Measurements from ENCODE around the gene HPRT1. TPM values are rescaled to one million over a fixed set of nuclear protein-coding genes. Genes with fewer than 3 reads are reported as not detected.
"Not testable (repeated sequence)": the region's sequence is repeated elsewhere in the genome, so short reads cannot be mapped to it uniquely, and the experiment has no call there.

Gene HPRT1
- 10 to 100 TPM; 19.5 to 30.7 TPM for total RNA-seq
- long read RNA-seq, partial matches to known transcripts = 1 of 4 reads
- long read RNA-seq, other reads (novel, unspliced or antisense) = 1 of 4 reads

- intact Hi-C loops (cut with DNase I) = no loop called here
- peak; percentile 88 for DNase-seq
- ATAC-seq = peak; percentile 99
Observed at GRCh38 chrX:134460005-134460861, at the start of gene HPRT1. HPRT1 (plus strand) TSS chrX:134460165; CDS start chrX:134460312, 147 bp downstream.

DNA sequence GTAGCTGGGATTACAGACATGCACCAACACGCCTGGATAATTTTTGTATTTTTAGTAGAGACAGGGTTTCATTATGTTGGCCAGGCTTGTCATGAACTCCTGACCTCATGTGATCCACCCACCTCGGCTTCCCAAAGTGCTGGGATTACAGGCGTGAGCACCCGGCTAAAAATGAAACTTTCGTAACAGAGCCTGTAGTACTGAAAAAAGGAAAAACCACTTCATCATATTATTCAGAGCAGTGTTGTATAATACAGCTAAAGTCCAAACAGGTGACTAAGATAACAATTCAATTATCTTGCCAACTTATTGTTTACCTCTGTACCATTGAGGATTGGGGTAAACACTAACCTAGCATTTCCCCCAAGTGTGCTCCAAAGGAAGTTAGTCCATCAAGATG is 43.9 kb upstream of the HPRT1 start:
- ATAC-seq = no peak
- intact Hi-C loops (cut with DNase I) = no loop called here
- no peak for DNase-seq

DNA sequence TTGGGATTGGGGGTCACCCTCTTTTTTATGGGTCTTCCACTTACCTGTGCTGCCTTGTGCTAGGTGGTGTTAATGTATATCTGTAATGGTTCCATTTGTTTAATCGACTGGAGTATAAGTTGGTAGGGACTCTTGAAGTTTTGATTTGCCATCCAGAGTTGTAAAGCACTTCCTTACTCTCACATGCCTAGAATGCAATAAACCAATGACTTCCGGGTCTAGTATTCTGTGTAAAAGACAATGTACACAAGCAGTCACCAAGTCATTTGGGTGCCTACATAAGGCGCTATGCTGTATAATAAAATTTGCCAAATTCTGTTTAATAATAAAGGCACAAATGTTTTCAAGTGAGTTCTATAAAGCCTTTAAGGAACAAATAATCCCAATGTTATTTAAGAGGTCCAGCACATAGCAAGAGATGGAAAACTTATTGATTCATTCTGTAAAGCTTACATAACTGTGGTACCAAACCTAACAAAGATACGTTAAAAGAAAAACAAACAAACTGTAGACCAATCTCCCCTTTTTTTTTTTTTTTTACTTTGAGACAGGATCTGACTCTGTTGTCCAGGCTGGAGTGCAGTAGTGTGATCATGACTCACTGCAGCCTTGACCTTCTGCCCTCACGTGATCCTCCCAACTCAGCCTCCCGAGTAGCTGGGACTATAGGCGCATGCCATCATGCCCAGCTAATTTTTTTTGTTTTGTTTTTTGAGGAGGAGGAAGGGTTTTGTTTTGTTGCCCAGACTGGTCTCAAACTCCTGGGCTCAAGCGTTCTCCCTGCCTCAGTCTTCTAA is 41.5 kb upstream of the HPRT1 start:
- ATAC-seq = no peak
- DNase-seq = no peak
- intact Hi-C loops (cut with DNase I) = no loop called here

DNA sequence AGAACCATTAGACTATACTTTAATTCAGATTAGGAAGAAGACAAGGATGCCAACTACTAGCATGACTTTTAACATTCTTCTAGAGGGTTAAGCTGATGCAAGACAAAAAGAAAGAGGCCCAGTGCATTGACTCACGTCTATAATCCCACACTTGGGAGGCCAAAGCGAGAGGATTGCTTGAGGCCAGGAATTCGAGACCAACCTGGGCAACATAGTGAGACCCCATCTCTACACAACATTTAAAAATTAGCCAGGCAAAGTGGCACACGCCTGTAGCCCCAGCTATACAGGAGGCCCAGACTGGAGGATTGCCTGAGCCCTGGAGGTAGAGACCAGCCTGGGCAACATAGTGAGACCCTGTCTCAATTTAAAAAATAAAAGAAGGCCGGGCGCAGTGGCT is 40.2 kb upstream of the HPRT1 start:
- no peak for DNase-seq
- intact Hi-C loops (cut with DNase I) = no loop called here
- ATAC-seq = no peak

GRCh38 chrX:134423606-134424005 is 36.4 kb upstream of the HPRT1 start:
- intact Hi-C loops (cut with DNase I) = no loop called here
- no peak for DNase-seq
- ATAC-seq = no peak

DNA sequence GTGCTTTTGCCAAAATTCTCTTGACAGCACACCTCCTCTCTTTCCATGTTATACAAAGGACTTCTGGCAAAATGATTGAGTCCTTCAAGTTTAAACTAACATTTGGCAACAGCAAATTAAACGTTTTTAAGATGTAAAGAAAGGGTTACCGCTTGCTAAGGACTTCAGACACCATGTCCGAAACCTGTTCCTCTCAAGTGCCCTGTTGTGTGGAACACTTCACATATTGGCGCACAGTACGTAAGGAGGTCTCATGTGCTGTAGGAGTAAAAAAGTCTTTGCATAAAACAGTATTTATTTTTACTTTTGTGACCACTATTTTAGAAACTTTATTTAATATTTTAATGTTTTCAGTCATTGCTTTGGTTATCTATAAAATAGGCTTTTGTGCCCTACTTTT is 33.7 kb upstream of the HPRT1 start:
- DNase-seq (no peak), ATAC-seq (no peak)
- intact Hi-C loops (cut with DNase I) = no loop called here

DNA sequence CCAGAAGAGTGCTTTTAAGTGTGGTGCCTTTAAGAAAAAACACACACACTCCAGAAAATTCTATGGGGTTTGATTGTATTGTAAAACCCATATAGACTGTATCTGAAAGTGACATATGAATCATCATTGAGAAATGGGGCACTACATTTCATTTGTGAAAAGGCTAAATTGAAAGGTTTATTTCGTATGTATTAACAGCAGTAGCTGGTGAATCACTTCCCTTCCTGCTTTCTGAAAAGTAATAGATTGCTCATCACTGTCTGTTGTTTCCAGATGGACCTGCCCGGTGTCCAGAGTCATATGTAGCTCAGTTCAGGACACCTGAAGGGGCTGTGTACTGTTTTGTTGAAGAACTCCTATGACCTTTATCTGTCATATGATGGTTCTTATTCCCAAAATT is 28.1 kb upstream of the HPRT1 start:
- DNase-seq (no peak), ATAC-seq (no peak)
- intact Hi-C loops (cut with DNase I) = no loop called here

- DNase-seq (no peak), ATAC-seq (no peak)
- intact Hi-C loops (cut with DNase I) = no loop called here
Observed at GRCh38 chrX:134435894-134436293, 24.1 kb upstream of the HPRT1 start.

- DNase-seq (no peak), ATAC-seq (no peak)
- intact Hi-C loops (cut with DNase I) = no loop called here
Observed at GRCh38 chrX:134443020-134443419, 16.9 kb upstream of the HPRT1 start.

DNA sequence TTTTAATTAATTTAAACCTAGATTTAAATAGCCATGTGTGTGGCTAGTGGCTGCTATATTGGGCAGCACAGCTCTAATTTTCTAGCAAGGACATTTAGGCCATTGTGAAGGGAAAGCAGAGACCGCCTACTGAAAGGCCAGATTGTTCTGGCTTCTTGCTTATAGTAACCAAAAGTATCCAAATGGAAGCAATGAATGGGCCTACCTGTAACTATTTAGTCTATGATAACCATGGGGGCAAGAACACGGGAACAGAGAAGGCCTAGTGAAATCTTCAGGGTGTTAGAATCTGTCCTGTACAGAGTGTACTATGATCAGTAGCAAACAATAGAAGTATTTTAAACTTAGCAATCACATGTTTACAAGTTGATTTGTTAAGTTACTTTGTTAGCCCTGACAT is 16.5 kb upstream of the HPRT1 start:
- no peak for DNase-seq
- intact Hi-C loops (cut with DNase I) = no loop called here
- no peak for ATAC-seq

GRCh38 chrX:134444681-134445080 is 15.3 kb upstream of the HPRT1 start:
- ATAC-seq (no peak), DNase-seq (no peak)
- intact Hi-C loops (cut with DNase I) = no loop called here

- DNase-seq = no peak
Observed at GRCh38 chrX:134452596-134452995, 7.4 kb upstream of the HPRT1 start.

DNA sequence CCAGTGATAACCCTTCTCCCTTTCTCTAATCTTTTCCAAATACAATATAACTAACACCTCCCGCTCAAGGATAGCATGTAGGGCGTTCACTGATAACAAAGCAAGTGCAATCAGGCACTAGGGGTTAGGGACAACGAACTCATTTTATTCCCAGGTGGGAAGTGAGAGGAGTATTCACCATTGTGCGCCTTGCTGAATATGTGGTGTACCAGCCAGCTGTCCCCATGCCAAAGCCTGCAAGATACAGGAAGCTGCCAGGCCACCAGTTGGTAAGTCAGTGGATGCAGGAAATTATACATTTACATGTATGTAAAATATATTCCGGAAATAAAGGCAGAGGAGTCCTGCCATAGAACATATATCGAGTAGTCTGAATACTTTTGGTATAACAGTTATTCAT is 6.3 kb upstream of the HPRT1 start:
- intact Hi-C loops (cut with DNase I) = no loop called here
- ATAC-seq = no peak
- no peak for DNase-seq

More at GRCh38 chrX:134452596-134452995, 7.4 kb upstream of the HPRT1 start:
- ATAC-seq = no peak
- intact Hi-C loops (cut with DNase I) = no loop called here

GRCh38 chrX:134454506-134454905 is 5.5 kb upstream of the HPRT1 start:
- intact Hi-C loops (cut with DNase I) = no loop called here
- DNase-seq (no peak), ATAC-seq (no peak)

GRCh38 chrX:134457708-134458107 is 2.3 kb upstream of the HPRT1 start:
- intact Hi-C loops (cut with DNase I) = no loop called here

DNA sequence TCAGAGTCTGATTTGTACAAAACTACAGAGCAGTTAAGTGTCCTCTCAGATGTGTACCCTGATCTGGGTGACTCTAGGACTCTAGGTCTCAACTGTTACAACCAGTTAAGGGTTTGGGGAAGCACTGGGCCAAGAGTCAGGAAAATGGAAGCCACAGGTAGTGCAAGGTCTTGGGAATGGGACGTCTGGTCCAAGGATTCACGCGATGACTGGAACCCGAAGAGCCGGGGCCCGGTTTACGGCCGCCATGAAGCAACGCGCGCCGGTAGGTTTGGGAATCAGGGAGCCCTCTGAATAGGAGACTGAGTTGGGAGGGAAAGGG is 321 bp upstream of the HPRT1 start:
- intact Hi-C loops (cut with DNase I) = no loop called here
- DNase-seq = no peak
- ATAC-seq = peak; percentile 31 to 38

More at GRCh38 chrX:134457708-134458107, 2.3 kb upstream of the HPRT1 start:
- ATAC-seq = no peak
- no peak for DNase-seq

DNA sequence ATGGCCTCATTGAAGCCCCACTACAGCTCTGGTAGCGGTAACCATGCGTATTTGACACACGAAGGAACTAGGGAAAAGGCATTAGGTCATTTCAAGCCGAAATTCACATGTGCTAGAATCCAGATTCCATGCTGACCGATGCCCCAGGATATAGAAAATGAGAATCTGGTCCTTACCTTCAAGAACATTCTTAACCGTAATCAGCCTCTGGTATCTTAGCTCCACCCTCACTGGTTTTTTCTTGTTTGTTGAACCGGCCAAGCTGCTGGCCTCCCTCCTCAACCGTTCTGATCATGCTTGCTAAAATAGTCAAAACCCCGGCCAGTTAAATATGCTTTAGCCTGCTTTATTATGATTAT is 876 bp downstream of the HPRT1 start:
- no peak for DNase-seq

DNA sequence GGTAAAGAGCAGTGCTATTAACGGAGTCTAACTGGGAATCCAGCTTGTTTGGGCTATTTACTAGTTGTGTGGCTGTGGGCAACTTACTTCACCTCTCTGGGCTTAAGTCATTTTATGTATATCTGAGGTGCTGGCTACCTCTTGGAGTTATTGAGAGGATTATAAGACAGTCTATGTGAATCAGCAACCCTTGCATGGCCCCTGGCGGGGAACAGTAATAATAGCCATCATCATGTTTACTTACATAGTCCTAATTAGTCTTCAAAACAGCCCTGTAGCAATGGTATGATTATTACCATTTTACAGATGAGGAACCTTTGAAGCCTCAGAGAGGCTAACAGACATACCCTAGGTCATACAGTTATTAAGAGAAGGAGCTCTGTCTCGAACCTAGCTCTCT is 1.5 kb downstream of the HPRT1 start:
- DNase-seq (no peak), ATAC-seq (no peak)
- intact Hi-C loops (cut with DNase I) = no loop called here

More for the DNA sequence above, 876 bp downstream of the HPRT1 start:
- no peak for ATAC-seq
- intact Hi-C loops (cut with DNase I) = no loop called here

DNA sequence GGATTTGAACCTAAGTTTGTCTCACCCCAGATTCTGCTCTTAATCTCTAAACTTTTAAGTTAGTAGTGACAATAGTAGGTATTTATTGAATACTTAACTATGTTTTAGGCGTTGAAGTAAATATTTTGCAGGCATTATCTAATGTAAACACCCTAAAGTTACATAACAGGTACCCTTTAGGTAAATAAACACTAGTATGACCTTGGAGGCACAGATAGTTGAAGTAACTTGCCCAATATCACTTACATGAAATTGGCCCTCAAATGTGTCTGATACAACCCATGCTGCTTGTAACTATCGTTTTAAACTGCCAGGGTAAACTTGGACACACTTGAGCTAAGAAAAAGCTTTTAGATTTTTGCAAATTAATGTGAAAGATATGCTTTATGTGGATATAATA is 3.0 kb downstream of the HPRT1 start:
- ATAC-seq (no peak), DNase-seq (no peak)
- intact Hi-C loops (cut with DNase I) = no loop called here

GRCh38 chrX:134464453-134464852 is 4.5 kb downstream of the HPRT1 start:
- DNase-seq; ATAC-seq; intact Hi-C loops (cut with DNase I): not testable (repeated sequence)

GRCh38 chrX:134469486-134469885 is 9.5 kb downstream of the HPRT1 start:
- intact Hi-C loops (cut with DNase I) = no loop called here
- DNase-seq (no peak), ATAC-seq (no peak)

Measured in left cardiac atrium (tissue), 4 donors.